Measurements from ENCODE around the gene PTPN3.

The PTPN3 gene

DNA sequence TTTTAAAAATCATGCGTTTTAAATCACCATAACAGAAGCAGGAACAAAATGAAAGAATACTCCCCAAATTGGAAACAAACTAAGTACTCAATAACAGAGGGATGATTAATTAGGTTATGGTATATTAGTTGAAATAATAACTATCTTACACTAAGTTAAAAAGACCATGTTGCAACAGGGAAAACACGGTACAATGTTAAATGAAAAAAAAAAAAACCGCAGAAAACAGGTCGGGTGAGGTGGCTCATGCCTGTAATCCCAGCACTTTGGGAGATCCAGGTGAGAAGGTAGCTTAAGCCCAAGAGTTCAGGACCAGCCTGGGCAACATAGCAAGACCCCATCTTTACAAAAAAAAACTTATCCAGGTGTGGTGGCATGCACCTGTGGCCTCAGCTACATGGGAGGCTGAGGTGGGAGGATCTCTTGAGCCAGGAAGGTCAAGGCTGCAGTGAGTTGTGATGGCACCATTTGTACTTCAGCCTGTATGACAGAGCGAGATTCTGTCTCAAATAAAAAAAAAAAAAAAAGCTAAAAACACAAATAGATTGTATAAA is 2.4 kb upstream of the PTPN3 start:
- no peak for DNase-seq (ENCODE audit: low spot score)

- DNase-seq (ENCODE audit: low spot score) = peak; percentile 86
Measured at GRCh38 chr9:109499631-109500410, 1.7 kb upstream of the PTPN3 start.

DNA sequence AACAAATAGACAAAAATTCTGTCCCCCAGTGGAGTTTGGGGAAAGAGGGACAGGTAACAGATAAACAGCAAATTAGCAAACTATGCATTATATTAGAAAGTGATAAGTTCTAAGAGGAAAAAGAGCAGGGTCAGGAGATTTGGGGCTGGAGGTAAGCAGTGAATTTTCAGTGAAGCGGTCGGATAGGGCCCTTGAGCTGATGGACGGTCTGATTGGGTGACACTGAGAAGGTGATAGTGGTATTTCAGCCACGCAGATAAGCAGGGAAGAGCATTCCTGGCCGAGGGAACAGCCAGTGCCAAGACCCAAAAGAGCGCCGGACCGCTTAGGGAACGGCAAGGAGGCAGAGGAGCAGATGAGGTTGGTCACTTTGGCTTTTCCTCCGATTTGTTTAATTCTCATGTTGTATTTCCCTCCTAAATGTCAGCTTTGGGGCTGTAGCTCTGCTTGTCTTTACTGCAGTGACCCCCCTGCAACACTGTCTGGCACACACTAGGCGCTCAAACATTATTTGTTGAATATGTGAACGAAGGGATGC is 1.1 kb upstream of the PTPN3 start:
- peak; percentile 43 for DNase-seq (ENCODE audit: low spot score)

DNA sequence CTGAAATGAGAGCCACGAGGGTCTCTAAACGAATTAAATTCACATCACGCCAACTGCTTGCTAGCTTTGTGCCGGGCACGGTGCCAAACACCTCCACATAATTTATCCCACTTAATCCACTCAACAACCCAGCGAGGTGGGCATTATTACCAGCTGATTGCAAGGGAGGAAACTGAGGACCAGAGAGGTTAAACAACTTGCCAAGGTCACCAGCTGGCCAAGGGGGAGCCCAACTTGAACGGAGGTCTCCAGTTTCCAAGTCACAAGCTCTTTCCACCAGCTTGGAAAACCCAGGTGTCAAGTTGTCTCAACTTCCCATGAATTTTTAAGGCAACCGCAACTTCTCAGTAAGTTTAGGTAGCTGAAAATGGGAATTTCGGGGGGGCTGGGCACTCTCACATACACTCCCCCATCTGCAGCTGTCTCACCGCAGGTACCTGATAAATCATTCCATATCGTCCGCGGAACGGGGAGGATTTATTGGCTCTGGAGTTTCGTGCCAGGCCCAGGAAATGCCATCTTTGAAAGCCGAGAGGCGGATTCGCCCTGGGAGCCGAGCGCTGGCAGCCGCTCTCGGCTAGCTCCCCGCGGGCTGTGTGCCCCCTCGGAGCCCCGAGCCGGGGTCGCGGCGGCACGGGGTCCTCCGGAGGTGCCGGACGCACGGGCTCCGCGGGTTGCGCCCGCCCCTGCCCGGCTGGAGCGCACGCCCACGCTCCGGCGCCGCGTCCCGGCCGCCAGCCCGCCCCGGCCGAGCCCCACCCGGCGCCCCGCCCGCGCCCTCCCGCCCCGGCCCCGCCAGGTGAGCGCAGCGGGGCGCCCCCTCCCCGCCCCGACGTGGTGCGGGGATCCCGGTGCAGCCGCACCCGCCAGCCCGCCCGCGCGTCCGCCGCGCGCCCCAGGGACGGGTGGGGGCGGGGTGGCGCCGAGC is 617 bp downstream of the PTPN3 start:
- DNase-seq (ENCODE audit: low spot score) = peak; percentile 52

- DNase-seq (ENCODE audit: low spot score) = no peak
Measured at GRCh38 chr9:109496841-109497225, 1.3 kb downstream of the PTPN3 start.

DNA sequence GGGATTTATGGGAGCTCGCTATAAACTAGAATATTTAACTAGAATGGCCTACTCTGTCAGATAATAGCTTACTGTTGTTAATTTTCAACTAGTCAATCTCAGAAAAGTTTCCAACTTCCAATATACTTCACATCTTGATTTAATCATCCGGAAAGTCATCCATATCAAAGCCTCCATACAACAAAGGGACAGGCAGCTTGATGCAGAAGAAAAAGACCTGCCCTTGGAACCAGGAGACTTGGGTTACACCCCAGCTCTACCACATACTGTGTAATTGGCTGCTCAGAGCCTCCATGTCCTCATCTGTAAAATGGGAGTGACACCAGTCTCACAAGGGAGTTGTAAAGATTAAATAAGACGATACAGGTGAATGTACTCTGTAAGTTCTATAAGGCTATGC is 1.9 kb downstream of the PTPN3 start:
- DNase-seq (ENCODE audit: low spot score) = no peak

- DNase-seq (ENCODE audit: low spot score) = no peak
Measured at GRCh38 chr9:109493648-109494047, 4.5 kb downstream of the PTPN3 start.

- DNase-seq (ENCODE audit: low spot score) = no peak
Measured at GRCh38 chr9:109491590-109491989, 6.5 kb downstream of the PTPN3 start.

DNA sequence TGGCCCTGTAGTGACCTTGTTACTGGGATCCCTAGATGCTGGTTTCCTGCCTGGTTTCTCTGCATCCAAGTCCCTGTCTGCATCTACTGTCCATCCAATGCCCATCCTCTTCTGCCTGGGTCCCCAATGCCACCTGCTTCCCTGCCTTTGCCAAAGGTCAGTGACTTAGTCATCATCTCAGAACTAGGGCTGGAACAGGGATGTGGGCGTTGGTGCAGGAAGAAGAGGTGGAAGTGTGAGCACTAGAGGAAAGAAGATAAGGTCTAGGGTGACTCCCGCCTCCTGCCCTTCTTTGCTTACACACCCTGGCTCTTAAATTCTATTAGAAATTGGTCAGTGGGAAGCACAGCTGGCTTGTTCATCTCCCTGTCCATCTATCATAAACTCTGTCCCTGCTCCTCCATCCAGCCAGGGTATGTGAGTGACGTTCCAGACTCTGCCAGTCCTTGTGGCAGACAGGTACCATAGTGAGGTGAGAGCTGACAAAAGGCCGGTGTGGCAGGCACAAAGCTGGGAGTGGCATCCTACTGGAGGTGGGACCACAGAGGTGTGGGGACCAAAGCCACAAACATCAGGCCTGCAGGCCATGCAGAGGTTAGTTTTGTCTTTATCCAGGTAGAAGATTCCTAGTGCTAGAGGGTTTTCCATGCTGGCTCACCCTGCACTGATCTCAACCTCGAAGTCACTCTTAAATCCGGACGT is 9.2 kb downstream of the PTPN3 start:
- DNase-seq (ENCODE audit: low spot score) = no peak

- no peak for DNase-seq (ENCODE audit: low spot score)
Measured at GRCh38 chr9:109488351-109488750, 9.8 kb downstream of the PTPN3 start.

- no peak for DNase-seq (ENCODE audit: low spot score)
Measured at GRCh38 chr9:109487247-109487646, 10.9 kb downstream of the PTPN3 start.

- no peak for DNase-seq (ENCODE audit: low spot score)
Measured at GRCh38 chr9:109483744-109484429, 14.2 kb downstream of the PTPN3 start.

DNA sequence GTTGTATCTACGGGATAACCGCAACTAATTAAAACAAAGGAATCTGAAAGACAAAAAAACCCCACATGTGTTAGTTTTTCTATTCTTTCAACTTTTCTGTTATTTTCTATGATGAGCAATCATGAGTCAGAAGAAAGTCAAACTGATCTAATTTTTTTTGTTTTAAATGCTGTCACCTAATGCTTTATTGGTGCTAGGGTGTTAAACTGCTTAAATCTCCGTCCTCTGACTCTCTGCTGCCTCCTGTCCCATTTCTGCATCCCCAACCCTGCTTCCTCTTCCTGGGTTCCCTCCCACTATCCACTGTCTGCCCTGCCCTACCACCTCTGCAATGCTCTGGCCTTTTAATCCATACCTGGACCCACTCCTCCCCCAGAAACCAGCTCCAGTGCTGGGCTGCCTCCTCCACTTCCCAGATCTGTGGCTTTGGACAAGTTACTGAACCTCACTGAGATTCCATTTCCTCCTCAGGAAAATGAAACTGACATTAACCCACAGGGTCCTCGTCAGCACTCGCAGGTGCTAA is 15.7 kb downstream of the PTPN3 start:
- no peak for DNase-seq (ENCODE audit: low spot score)

DNA sequence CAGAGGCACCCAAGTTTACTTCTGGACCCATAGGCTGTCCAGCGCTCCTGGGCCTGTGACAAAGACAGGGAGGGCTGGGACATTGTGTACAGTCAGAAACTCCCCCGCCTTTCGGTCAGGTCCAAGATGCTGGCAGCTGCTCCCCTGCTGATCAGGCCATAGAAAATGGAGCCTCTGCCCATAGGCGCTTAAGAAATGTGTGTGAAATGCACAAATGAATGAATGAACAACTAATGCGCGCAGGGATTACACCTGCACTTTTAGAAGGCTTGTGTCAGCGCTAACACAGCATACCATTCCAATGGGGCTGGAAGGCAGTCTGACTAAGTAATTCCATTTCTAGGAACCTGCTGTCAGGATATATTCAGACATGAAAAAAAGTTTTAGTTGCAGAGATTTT is 16.3 kb downstream of the PTPN3 start:
- DNase-seq (ENCODE audit: low spot score) = no peak

DNA sequence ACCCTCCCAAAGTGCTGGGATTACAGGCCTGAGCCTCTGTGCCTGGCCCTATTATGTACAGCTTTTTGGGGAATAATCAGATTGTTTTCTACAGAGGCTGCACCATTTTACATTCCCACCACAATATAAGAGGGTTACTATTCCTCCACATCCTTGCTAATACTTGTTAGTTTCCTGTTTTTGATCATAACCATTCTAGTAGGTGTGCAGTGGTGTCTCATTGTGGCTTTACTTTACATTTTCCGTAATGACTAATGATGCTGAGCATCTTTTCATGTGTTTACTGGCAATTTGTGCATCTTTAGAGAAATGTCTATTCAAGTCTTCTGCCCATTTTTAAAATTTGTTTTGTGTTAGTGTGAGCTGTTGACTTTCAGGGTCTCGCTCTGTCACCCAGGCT is 18.3 kb downstream of the PTPN3 start:
- DNase-seq (ENCODE audit: low spot score) = no peak

GRCh38 chr9:109478665-109479380 is 19.3 kb downstream of the PTPN3 start:
- DNase-seq (ENCODE audit: low spot score) = no peak

DNA sequence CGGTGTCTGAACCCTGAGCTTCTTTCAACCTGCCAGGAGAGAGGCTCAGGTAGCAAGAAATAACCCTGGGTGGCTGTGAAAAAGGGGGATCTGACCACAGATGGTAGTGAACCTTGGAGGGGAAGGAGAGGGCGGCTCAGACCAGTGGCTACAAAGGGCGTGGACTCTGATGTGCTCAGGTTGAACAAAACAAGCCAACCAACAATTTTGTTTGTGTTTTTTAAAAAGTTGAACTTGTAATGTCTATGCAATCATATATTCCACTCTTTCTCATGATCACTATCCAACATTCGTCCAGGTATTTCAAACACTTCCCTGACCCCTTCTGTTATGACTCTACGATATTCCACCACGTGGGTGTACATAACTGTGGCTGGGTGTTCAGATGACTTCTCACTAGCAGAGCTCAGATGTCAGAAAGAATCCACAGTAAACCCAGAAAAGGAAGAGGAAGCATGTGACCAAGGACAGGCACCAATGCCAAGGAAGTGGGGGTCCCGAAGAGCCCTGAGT is 20.0 kb downstream of the PTPN3 start:
- no peak for DNase-seq (ENCODE audit: low spot score)

DNA sequence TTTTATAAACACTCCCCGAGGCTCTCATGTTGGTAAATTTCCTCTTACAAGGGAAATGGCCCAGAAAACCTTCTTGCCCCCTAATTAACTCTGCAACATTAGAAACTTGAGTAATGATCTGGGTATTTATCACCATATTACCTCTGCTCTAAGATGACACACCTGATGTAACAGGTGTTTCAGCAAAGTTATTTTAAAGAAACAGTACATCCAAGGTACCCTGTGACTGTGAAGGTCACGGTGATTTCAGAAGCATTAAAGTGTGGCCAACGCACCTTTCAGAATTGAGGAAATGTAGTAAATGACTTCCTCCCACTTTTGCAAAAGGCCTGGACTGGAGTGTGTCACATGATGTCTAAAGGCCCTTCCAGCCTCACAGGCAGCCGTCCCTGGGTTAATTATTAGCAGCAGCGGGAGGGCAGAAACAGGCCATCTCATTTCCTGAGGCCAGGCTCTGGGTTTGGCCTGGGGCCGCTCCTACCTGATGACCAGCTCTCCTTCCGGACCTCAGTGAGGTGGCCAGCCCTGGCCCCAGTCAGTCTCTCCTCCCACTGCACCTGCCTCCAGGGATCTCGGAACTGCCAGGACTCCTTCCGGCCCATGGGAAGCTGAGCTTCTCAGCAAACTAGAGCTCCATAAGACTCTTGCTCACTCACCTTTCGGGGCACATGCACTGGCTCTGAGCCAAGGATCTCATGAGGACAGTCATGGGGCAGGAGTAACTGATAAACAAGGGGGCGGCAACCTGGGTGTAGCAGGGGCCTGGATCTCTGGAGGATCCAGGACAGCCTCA is 20.7 kb downstream of the PTPN3 start:
- peak; percentile 81 for DNase-seq (ENCODE audit: low spot score)

DNA sequence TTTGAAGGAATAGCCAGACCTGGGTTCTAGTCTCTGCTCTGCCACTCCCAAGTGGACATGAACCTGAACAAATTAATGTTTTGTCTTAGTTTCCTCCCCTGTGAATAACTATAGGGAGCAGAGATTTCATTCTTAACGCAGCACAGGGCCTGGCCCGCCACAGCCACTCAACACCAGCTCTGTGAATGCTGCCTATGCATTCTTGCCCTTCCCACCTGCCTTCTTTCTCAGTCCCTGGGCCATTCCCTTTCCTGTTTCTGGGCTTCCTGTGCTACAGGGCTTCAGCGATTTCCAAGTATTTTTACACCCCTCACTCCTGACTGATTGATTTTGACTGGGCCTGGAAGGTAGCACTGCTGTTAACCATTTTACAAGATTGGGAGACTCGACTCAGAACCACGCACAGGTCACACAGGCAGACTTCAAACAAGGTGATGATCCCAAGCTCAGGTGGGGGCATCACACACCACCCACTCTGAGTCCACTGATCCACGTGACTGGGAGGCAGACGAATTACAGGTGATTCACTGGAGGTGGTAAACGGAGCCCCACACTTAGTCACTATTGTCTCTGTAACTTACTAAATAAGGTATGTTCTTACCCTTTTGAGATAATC is 21.4 kb downstream of the PTPN3 start:
- DNase-seq (ENCODE audit: low spot score) = no peak

Data from HuH-7.5 (cell line).